Epidermal melanocyte (primary cell): Measurements from ENCODE around the gene PDYN.

Experiments used
- DNase-seq: peaks from one replicate; pipeline ENCODE4 v3.0.0; 2011; ENCODE audit warnings: low spot score; ENCODE audit not compliant: insufficient read length

PDYN gene

DNA sequence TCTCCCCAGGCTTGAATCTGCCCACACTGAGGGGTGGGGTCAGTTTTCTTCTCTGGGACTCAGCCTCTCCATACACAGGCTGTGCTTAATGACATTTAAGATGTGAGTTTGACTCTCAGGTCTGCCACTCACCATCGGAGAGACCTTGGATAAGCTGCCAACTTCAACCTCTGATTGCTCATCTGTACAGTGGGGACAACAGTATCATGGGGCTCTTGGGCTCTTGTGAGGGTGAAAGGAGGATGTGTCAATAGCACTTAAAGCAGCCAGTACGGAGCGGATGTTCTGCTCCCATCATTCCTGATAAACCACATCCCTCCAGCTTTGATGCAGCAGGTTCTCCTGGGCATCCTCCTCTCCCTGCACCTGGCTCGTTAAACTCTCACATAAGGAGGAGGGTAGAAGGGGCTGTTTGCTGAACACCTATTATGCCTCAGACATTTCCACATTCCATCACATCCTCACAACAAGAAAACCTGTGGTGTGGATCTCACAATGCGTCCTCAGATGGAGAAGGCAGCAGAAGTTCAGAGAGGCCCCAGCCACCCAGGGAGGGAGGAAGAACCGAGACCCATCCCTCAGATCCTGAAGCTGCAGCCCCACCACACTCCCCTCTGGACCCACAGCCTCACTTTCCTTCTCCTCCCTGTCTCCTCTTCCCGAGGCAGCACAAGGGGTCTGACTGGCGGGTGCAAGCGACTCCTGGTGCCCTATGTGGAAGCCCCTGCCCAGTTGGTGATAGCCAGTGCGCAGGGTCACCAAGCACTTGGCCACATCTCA, 1.9 kb upstream of the PDYN start:
- DNase-seq = no peak

- no peak for DNase-seq
Measured at GRCh38 chr20:1994627-1995026, 769 bp upstream of the PDYN start.

- DNase-seq = no peak
Measured at GRCh38 chr20:1992359-1993110, 1.3 kb downstream of the PDYN start.

DNA sequence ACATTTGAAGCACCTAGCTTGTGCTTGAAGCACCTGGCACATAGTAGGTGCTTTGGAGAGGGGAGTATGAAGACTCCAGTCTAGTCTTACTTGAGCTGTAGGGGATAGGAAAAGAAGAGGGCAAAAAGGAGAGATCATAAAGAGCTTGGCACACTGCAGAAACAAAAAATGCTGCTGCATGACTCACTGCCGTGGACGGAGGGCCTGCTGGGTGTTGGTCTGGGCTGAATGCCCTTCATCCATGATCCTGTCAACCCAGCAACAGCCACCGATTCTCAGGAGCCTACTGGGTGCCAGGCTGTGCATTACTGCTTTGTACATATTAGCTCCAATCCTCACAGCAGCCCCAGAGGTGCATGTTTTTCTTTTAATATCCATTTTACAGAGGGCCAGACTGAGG, 6.0 kb downstream of the PDYN start:
- no peak for DNase-seq

- DNase-seq = no peak
Measured at GRCh38 chr20:1983301-1983700, 10.6 kb downstream of the PDYN start.

DNA sequence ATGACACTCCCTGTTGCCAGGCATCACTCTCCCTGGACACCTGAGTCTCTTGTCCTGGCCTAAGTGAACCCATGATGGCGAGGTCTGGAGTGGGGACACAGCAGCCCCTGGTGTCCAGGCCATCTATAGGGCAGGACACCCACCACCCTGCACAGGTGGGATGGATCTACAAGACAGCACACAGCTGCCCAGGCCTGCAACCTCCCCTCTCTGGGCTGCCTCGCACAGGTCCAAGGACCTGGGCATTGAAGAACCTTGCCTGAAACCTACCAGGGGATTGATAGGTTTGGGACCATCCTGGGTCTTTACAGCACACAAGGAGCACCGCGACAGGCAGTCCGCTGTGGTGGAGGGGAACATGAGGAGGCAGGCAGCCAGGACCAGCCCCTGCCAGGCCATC, 11.2 kb downstream of the PDYN start:
- DNase-seq = no peak

DNA sequence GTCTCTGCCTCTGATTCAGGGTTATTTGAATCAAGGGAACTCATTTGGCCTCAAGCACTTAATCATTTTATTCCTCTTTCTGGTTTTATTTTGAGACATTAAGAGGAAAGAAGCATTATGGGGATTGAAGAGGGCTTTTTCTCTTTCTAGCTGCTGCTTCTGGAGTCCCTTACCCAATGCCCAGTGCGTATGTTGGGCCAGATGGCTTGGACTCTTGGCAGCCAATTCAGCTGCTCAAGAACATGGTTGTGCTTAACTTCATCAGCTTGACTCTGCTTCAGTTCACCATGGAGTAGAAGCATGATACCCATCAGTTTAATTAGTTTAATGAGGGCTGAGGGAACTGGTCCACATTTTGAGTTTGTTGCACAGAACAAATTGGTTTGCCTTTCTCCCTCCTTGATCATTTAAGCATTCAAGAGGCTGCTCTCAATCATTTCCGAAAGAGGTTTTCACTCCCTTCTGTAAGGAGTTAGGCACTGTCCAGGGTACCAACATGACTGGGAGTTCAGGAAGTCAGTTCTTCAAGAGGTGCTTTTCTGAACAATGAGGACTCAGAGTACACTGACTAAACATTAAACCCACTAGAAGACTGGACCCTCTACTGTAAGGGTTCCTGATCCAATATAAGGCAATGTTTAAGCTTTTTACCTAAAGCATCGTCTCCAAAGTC, 14.6 kb downstream of the PDYN start:
- DNase-seq = no peak

- DNase-seq = no peak
Measured at GRCh38 chr20:1975291-1975690, 18.6 kb downstream of the PDYN start.

- no peak for DNase-seq
Measured at GRCh38 chr20:1973601-1974440, 20.0 kb downstream of the PDYN start.

DNA sequence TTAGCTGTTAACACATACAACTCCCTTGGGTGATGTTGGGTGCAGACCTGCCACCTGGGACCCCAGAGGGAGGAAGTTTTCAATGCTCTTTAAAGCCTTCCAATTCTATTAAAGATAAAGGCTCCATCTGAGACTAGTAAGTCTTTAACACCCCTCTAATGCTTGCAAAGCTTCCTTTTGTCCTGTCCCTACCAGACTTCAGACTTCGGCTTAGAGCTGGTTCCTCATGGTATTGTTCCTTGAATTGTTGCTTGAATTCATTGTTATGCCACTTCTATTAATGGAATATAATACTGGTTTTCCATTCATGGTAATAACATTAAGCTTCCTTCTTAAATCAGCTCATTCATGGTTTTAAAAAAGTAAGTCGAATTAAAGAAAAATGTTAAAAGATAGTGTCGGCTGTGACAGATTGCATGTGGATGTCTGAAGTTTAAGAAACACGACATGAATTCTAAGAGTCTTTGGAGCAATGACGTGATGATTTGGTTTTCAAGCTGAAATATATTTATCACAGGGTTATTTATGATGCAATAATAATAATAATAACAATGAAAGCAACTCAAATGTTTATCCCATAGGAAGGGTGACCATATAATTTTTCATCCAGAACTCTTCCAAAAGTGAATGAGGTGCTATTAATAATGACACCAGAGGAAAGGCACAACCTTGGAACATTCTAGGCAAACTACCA, 21.8 kb downstream of the PDYN start:
- DNase-seq = no peak

DNA sequence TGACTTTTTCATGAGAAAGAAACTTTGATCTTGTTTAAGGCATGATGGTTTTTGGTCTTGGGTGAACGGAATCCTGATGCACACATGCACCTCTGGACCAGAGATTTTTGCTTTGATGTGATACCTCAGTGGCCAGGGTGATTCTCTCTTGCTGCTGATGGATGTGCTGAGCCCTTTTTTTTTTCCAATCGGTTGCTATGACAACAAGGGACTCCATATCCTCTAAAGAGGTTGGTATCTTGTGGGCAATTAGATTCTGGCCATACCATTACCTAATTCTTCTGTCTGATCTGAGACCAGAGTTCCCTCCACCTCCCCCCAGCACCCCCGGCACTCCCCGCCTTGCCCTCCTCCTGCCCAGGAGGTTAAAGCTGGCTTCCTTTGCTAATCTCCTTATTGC, 24.9 kb downstream of the PDYN start:
- DNase-seq = no peak

- DNase-seq = peak; percentile 48
Measured at GRCh38 chr20:1965520-1966351, 28.1 kb downstream of the PDYN start.

- no peak for DNase-seq
Measured at GRCh38 chr20:1964659-1965405, 29.0 kb downstream of the PDYN start.

- no peak for DNase-seq
Measured at GRCh38 chr20:1964061-1964460, 29.8 kb downstream of the PDYN start.

- no peak for DNase-seq
Measured at GRCh38 chr20:1961374-1961773, 32.5 kb downstream of the PDYN start.

GRCh38 chr20:1959156-1959555, 34.7 kb downstream of the PDYN start:
- DNase-seq = no peak

- no peak for DNase-seq
Measured at GRCh38 chr20:1958426-1958825, 35.4 kb downstream of the PDYN start.

DNA sequence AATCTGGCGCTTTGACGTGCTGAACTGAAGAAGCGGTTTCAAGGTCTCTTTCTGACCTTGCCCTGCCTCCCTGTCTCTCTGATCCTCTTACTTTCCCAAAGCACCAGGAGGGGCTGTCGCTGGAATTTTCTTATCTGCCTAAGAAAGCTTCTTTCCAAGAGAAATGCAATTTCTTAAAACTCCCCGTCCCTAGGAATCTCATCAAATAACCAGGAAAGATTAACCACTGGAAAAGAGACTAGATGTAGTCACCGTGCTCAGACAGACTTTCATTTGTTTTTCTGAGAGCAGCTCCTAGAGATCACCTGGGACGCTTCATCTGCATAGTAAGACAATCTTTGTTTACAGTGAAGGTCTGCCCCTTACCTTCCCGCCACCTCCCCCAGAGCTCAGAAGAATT, 38.6 kb downstream of the PDYN start:
- DNase-seq = no peak

DNA sequence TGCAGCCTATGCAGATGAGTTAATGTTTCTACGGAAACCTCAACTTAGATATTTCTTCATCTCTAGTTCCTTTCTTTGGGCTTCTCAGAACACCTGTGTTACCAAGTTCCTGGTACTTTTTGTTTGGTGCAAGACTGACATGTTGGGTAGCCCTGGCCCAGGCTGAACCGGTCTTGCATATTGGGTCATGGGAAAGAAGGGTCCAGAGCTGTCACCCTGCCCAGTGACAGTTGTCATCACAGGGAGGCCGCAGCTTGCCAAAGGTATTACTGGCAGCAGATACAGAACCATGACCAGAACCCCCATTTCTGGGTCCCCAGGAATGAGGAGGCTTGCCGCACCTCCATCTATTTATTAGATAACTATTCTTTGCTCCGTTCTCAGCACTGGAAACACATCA, 40.2 kb downstream of the PDYN start:
- no peak for DNase-seq
